Mammary epithelial cell (primary cell): ENCODE measurements around the gene OXNAD1.

ENCODE experiments used
- CTCF ChIP-seq, 2 donors: IDR thresholded peaks in 1 of 2; conservative IDR thresholded peaks in 1 of 2; 2 replicates each; pipeline ENCODE4 v1.5.1; 2011 to 2012; ENCODE audit warnings: inconsistent platforms in 2 of 2, low read length in 2 of 2, mild to moderate bottlenecking in 2 of 2, control low read depth in 1 of 2, low read depth in 1 of 2; ENCODE audit not compliant: insufficient read depth in 1 of 2; ENCODE audit errors: extremely low read depth in 1 of 2
- EZH2 ChIP-seq: IDR thresholded peaks from 2 replicates; pipeline ENCODE4 v1.6.1; 2012; ENCODE audit warnings: low read length, inconsistent platforms, borderline replicate concordance

- TF ChIP-seq CTCF (conservative IDR thresholded peaks at IDR 0.05 in 1 of 2, IDR thresholded peaks at IDR 0.05 in 1 of 2; ENCODE audit: extremely low read depth in 1 of 2, insufficient read depth in 1 of 2, low read depth in 1 of 2, low read length in 2 of 2): no peak
- no peak for TF ChIP-seq EZH2
Measured at GRCh38 chr3:16254916-16255315, 10.1 kb upstream of the OXNAD1 start.
